HG03469 (cell line): ENCODE results near the gene NUBP1.
"Not testable (repeated sequence)": the region's sequence is repeated elsewhere in the genome, so short reads cannot be mapped to it uniquely, and the experiment has no call there.

Experiments
- ATAC-seq: cut with Tn5 transposase; IDR thresholded peaks from one replicate; pipeline ENCODE4 v1.9.1; 2021; ENCODE audit warnings: mild to moderate bottlenecking, moderate library complexity, moderate number of reproducible peaks; ENCODE audit not compliant: unreplicated experiment

Gene NUBP1

DNA sequence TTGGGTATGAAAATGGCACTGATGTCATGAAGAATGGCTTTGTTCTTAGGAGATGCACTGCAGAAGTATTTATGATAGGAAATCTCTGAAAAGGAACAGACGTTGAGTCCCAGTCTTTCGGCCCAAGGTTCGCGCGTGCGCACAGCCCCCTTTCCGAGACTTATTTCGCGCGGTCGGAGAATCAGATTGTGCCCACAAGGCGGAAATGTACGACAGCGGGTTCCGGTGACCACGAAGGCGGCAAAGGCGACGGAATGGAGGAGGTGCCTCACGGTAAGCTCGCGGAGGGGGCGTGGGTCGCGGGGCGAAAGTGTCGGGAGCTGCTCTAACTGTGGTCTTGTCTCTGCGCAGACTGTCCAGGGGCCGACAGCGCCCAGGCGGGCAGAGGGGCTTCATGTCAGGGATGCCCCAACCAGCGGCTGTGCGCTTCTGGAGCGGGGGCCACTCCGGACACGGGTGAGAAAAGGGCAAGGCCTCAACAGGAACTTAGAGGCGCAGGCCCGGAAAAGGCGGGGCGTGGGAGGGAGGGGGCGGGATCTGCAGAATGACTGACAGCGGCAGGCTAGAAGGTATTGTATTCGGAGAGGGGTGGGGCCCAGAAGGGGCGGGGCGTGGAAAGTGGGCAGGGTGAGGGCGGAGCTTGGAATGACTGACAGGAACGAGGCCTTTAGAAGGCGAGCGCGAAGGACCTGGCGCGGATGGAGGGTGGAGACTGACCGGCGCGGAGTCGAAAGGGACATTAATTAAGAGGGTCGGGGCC lies at the start of gene NUBP1:
Gene NUBP1, plus strand, starts transcription at position 233 of the 760 bp plus-strand sequence. Its CDS starts 22 bp downstream, at position 255.
- peak; percentile 40 for ATAC-seq

DNA sequence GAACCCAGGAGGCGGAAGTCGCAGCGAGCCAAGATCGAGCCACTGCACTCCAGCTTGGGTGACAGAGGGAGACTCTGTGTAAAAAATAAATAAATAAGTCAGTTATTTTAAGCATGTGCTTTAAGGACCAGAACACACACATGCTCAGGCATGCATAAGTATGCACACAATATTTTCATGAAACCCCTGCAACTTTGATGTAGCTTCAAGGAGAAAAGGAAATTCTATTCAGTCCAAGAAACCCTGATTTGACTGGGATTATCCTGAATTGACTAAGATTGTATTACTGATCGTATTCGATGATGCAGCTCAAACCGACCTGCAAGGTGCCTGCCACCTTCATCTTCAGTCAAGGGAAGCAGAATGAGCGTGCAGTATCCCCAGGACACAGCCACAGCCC lies 49.8 kb upstream of the NUBP1 start:
- no peak for ATAC-seq

DNA sequence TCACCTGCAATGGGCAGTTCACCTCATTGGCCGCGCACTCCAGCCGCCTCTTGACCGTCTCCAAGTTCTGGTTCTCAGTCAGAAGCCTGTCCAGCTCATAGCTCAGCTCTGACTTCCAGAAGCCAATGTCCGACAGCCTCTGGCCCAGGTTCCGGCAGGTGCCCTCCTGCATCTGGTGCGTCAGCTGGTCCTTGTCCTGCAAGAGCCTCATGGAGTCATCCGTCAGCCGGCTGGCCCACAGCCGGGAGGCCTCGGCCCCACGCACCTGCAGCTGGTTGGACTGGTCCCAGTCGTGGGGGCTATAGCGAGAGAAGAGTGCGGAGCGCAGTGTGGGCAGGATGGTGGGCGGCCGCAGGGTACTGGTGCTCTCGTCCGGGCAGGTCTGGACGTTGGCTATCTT lies 49.3 kb upstream of the NUBP1 start:
- no peak for ATAC-seq

DNA sequence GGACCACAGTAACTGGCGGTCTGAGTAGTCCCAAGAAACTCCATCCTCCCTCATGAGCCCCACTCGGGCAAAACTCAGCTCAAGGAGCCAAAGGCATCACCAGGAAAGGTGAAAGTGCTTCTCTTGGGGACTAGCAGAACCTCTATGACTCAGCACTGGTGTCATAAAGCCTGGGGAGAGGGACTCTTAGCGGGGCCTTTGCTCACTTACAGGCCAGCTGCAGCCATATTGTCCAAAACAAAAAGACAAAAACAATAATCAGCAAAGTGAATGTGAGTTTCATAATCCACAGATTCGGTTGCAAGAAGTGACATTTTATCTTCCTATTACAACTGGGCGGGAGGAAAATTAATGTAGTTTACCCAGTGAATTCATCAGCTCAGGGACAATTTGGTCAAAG lies 48.8 kb upstream of the NUBP1 start, which contains the start of gene TEKT5:
Gene TEKT5, minus strand, starts transcription at position 101 of the 400 bp plus-strand sequence. Its CDS starts 57 bp downstream, at position 44.
- ATAC-seq = no peak

DNA sequence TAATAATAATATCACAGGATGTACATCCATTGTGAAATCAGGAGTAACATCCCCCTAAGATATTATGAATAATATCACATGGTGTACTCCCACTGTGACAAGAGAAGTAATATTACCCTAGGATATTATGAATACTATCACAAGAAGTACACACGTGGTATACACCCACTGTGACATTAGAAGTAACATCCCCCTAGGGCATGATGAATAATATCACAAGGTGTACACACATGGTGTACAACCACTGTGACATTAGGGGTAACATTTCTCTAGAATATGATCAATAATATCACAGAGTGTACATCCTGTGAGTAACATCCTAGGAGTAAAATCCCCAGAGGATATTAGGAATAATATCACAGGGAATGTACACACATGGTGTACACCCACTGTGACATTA lies 43.9 kb upstream of the NUBP1 start:
- no peak for ATAC-seq

DNA sequence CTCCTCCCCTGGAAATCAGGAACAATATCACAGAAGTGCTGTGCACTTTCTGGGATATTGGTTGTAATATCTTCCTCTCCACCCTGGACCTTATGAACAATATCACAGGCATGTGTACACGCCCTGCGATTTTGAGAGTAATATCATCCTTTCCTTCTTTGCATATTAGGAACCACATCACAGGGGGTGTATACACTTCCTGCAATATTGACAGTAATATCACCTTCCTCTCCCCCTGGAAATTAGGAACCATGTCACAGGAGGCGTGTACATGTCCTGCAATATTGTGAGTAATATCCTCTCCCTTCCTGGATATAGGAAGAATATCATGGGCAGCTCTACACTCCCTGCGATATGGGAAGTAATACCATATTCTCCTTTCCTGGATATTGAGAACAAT lies 34.7 kb upstream of the NUBP1 start:
- ATAC-seq = no peak

DNA sequence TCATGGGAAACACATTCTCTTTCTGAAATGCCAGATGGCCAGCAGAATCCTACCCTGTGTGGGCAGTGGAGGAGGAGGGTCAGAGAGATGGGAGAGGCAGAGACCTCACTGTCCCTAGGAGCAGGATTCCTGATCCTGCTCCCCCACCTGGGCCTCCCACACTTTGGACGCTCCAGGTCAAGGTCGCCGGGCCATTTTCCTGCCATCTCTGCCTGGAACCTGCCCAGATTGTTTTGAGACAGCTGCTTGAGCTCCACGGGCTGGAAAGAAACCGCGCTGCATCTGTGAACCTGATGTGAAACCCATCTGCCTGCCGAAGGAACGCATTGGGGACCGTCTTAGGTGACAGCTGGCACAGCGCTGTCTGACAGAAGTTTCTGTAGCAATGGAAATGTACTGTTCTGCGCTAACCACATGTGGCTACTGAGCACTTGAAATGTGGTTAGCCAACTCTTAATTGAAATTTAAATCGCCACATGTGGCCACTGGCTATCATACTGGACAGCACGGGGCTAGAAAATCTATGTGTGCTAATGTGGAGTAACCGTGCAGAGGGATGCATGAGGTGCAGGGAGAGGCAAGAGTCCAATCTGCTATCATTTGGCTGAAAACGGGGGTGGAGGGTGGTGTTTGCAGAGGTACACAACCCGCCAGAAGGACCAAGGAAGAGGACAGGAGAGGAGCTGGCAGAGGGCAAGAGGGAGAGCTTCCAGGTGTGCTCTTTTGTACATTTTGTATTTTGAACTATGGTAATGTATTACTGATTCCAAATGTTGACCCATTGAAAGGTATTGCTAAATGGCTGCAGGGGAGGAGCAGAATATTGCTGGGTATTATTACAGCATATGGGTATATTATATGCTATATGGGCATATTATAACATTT lies 15.4 kb upstream of the NUBP1 start:
- ATAC-seq = no peak

DNA sequence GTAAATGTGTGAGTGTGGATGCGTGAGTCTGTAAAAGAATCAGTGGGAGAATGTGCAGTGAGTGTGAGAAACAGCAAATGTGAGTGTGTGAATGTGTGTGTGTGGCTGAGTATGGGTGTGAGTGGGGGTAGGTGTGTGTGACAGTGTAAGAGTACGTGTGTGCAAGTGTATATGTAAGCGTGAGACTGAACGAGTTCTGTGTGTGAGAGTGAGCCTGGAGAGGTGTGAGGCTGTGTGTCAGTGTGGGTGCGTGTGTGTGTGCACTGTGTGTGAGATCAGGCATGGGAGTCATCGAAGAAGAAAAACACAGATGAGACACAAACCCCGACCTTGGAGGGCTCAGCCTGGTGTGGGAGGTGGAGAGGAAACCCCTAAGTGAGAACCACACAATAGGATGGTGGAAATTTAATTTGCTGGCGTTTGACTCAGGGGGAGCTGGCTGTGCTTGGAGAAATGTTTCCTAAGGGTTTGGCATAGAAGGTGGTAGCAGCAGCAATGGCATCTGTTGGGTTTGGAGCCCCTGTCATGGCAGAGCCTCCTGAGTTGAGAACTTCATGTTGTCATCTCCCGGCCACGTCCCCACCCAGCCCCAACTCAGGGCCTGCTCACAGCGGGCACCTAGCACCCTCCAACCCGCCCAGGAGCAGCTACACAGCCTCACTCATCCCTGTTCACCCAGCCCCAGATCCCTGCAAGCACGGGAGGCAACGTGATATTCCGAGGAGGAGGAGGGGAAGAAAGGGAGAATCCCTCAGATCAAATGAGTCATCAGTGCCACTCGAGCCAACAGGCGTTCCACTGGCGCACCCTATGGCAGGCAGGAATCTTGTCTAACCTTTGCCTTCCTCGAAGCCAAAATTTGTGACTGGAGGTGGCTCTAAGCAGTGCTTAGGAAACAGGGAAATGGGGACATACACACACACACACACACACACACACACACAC lies 14.3 kb upstream of the NUBP1 start:
- no peak for ATAC-seq

DNA sequence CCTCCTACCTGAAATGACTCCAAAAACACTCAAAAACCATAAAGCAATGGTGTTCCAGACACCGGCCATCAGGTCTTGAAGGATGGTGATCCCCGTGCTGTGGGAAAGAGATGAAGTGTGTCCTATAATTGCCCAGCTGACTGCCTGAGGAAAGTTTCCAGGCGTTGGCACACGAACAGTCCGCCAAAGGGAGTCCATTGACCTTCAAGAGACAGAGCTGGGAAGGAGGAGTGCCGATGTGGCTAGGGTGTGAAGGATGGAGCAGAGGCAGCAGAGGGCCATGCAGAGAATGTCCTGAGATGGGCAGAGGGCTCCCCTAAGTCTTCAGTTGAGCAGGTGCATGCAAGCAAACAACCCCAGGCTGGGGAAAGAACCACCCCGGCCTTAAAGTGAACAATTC lies 11.9 kb upstream of the NUBP1 start:
- ATAC-seq = no peak

DNA sequence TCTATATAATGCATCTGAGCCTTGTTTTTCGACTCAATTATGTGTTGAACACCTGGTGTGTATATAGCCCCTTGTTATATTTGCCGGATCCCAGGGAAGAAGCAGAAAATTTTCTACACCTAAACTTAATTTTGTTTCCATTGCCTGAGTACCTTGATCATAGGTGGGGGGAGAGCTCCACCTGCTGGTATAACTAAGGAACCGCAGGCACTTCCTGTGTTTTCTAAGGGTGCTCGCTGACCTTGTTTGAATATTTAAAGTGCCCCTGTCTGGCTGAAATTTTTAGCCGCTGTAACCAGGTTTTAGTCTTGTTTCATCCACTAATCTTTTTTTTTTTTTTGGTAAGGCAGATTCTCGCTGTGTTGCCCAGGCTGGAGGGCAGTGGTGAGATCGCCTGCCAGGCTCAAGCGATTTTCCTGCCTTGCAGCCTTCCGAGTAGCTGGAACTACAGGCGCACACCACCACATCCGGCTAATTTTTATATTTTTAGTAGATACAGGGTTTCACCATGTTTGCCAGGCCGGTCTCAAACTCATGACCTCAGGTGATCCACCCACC lies 6.5 kb upstream of the NUBP1 start:
- ATAC-seq = no peak

DNA sequence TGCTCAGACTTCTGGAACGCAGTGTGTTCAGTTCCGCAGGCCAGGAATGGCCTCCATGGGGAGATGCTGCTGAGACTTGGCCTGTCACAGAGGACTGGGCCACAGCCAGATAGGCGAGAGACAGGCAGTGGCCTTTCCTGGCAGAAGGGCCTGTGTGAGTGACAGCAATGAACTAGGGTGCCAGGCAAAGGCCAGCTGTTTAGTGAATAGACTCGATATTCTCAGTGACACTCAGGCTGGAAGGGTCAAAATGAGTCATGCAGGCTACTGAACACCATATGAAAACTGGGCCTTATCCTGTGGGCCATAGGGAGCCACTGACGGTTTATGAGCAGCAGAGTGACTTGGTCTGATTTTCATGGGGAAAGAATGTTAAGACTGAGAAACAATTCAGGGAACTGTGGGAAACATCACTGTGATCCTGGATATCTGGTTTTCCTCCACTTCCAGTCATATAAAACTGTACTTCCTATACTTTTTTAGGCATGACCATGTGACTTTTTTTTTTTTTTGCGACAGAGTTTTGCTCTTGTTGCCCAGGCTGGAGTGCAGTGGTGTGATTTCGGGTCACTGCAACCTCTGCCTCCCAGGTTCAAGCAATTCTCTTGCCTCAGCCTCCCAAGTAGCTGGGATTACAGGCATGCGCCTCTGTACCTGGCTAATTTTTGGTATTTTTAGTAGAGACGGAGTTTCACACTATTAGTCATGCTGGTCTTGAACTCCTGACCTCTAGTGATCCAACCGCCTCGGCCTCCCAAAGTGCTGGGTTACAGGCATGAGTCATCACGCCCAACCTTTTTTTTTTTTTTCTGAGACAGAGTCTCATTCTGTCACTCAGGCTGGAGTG lies 5.2 kb upstream of the NUBP1 start:
- no peak for ATAC-seq

DNA sequence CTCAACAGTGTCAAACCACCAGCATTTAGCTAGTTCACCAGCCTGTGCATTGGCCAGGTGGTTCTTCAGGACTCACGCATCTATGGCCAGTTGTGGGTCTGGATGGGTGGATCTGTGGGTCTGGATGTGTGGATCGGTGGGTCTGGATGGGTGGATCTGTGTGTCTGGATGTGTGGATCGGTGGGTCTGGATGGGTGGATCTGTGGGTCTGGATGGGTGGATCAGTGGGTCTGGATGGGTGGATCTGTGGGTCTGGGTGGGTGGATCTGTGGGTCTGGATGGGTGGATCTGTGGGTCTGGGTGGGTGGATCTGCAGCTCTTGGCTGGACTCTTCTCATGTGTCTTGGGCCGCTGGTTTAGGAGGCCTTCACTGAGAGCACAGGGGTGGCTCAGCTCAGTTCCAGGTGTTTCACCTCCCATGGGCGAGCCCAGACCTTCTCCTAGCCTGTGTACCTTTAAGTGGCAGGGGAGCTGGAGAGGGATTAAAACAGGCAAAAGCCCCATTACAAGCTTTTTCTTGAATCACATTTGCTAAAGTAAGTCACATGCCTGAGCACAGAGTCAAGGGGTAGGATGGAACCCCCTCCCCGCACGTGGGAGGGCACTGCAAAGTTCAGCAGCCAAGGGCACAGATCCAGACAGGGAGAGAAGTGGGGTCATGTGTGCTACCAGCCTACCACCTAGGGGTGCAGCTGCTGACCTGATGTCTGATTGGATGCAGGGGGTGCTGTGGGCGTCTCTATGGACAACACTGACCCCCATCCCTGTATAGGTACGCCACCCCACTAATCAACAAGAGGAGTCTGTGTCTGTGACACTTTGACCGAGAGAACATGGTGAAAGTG lies 3.4 kb upstream of the NUBP1 start:
- ATAC-seq = no peak

DNA sequence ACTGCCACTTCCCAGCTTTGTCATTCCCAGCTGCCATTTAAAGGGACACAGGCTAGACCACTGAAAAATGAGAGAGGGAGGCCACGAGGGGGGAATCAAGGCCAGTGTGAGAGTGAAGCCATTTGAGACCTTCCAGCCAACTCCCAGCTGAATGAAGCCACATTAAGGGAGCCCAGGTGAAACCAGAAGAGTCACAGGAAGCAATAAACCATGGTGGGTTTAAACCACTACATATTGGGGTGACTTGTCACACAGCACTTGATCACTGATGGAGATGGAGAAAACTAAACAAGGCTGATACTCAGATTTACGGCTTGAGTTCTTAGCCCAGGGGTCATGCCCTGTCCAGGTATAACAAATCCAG lies 2.8 kb upstream of the NUBP1 start:
- ATAC-seq = no peak

DNA sequence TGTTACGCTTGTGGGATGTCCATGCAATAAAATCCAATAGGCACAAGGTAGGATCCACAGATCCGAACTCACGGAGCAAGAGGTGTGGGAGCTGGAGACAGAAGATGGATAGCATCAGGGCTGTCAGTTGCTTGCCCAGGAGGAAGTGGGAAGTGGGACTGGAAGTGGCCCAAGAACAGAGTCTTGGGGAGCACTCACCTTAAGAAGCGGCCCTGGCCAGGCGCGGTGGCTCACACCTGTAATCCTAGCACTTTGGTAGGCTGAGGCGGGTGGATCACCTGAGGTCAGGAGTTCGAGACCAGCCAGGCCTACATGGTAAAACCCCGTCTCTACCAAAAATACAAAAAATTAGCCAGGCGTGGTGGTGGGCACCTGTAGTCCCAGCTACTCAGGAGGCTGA lies 2.4 kb upstream of the NUBP1 start:
- ATAC-seq = not testable (repeated sequence)

DNA sequence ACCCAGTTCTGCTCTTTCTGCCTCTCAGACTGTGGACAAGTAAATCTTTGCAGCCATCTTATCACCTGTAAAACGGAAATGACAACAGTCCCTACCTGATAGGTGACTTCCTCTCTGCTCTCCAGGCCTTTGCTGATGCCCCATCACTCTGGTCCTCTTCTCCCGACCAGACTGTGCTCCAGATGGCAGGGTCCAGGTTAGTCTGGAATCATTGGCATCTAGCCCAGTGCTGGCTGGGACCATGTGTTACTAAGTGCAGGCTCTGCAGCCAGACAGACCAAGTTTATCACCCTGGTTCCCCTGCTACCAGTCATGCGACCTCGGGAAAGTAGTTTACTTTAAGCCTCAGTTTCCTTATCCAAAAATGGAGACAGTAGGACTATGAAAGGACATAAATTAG lies 1.8 kb upstream of the NUBP1 start:
- ATAC-seq = no peak

DNA sequence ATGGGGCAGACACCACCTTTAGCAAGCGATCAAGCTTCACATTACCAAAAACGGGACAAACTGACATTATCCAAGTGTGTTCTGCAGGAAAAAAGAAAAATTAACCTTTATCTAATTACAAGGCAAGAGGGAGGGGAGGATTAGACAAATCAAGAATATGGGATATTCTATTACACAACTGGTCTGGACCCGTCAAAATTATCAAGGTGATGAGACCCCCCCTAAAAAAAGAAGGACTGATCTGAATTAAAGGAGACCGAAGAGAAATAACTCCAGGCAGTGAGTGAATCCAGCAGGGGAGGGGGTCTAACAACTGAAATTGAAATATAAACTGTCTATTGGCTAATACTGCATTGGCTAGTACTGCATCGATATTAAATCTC lies 424 bp upstream of the NUBP1 start:
- ATAC-seq = no peak

DNA sequence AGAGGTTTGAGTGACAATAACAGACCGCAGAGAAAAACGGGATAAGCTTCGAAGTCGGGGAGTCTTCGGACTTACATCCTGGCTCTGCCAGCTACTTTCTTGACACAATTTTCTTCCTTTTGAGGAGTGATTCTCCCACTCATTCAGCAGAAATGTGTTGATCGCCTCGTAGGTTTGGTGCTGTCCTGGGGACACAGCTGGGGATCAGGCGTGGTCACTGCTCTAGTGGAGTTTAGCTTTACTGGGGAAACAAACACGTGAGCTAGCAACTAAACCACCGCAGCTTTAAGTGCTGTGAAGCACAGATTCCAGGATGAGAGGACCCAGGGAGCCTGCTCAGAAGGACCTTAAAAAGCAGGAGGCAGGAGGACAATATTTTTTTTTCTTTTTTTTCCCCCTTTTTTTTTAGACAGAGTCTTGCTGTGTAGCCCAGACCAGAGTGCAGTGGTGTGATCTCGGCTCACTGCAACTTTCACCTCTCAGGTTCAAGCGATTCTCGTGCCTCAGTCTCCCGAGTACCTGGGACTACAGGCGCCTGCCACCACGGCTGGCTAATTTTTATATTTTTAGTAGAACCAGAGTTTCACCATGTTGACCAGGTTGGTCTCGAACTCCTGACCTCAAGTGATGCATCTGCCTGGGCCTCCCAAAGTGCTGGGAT lies 858 bp downstream of the NUBP1 start:
- no peak for ATAC-seq

DNA sequence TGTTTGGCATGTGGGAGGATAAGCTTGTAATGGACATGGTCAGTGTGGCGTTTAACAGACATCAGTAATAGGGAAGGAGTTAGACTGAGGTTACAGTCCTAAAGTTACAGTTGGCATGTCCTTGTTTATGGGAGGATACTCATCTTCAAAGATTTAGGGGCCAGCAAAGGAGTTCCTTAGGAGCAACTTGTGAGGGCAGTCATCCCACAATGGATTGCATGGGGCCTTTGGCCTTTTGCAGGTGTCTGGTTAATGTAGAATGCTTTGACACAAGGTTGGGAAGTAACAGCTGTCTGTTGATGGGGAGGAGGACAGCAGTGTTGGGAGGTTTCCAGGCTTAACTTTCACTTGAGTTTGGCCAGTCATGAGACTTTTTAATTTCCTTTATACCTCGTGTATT lies 2.2 kb downstream of the NUBP1 start:
- ATAC-seq = no peak
